Activated naive CD4-positive, alpha-beta T cell treated with anti-CD3 and anti-CD28 coated beads, Interleukin-2, amount 10 ng/mL, durations not matched to agents 5 hours and 36 hours (primary cell): ENCODE results near the gene SLC38A8. TPM values are rescaled to one million over a fixed set of nuclear protein-coding genes. Genes with fewer than 3 reads are reported as not detected.

ENCODE experiments used
- total RNA-seq, 2 experiments: library from RNA; stranded (reverse); gene quantifications; one replicate each; pipeline ENCODE4 v1.2.3, GENCODE V29; 2021

SLC38A8 gene
- not detected for total RNA-seq

GRCh38 chr16:84042308-84042878 lies at the start of gene SLC38A8:
TSS of gene SLC38A8 (minus strand) at chr16:84042795. CDS start at chr16:84042157, 638 bp downstream.

GRCh38 chr16:83967838-83968305 lies 74.7 kb downstream of the SLC38A8 start, which contains the start of gene NECAB2:
TSS of gene NECAB2 (plus strand) at chr16:83968244. CDS start at chr16:83968649, 405 bp downstream.

Other genes starting within 250 kb of the SLC38A8 start
- gene HSBP1, start 234.8 kb downstream of the SLC38A8 start, total RNA-seq: 10 to 100 TPM; 50.9 to 62.9 TPM
- 1 to 10 TPM; 4.7 to 5.3 TPM for gene MLYCD, start 143.7 kb downstream of the SLC38A8 start, total RNA-seq
- under 1 TPM; 0.66 to 0.77 TPM for gene OSGIN1, start 89.6 kb downstream of the SLC38A8 start, total RNA-seq
- not detected for gene NECAB2, start 74.6 kb downstream of the SLC38A8 start, total RNA-seq
- gene MBTPS1, start 74.1 kb upstream of the SLC38A8 start, total RNA-seq: 10 to 100 TPM; 57.1 to 59.3 TPM
- 10 to 100 TPM; 13.9 to 15.3 TPM for gene HSDL1, start 102.4 kb upstream of the SLC38A8 start, total RNA-seq
- gene DNAAF1, start 102.5 kb upstream of the SLC38A8 start, total RNA-seq: not detected
- gene TAF1C, start 144.3 kb upstream of the SLC38A8 start, total RNA-seq: 10 to 100 TPM; 63.2 to 63.5 TPM
- not detected for gene ADAD2, start 148.4 kb upstream of the SLC38A8 start, total RNA-seq
- not detected for gene KCNG4, start 197.2 kb upstream of the SLC38A8 start, total RNA-seq